Endothelial cell of umbilical vein (primary cell): ENCODE measurements around the gene AFAP1L2. TPM values are rescaled to one million over a fixed set of nuclear protein-coding genes. Genes with fewer than 3 reads are reported as not detected.

Experiments
- BruUV-seq: library from RNA; stranded (reverse); fragments of 400-500 nt; replicated peaks from 2 replicates; lab custom pipeline; 2021; lab: Mats Ljungman, UMichigan
- CTCF ChIA-PET: fragments of 300-600, 350-600 bp; sonication (Branson Sonifier 250); formaldehyde crosslinking; loops from one replicate; lab custom pipeline; 2021; ENCODE audit warnings: antibody characterized with exemption, inconsistent platforms; lab: Charles Lee
- POLR2A ChIA-PET: fragments of 300-600, 350-600 bp; sonication (Branson Sonifier 250); formaldehyde crosslinking; loops from one replicate; lab custom pipeline; 2021; ENCODE audit warnings: antibody characterized with exemption, inconsistent platforms; lab: Charles Lee
- DNase-seq: peaks from one replicate; pipeline ENCODE4 v3.0.0-alpha.2; 2011; ENCODE audit warnings: low read depth, low spot score
- FAIRE-seq: peaks from 2 replicates; lab custom pipeline; 2011; peaks lifted over from hg19 to GRCh38; lab: Jason Lieb, UNC
- H2AFZ ChIP-seq: 2 replicates; pipeline ENCODE4 v1.6.0; 2012; ENCODE audit warnings: low read depth, low read length, control low read depth, inconsistent platforms
- H3K27ac ChIP-seq: 2 replicates; pipeline ENCODE4 v1.5.1; 2011; ENCODE audit warnings: low read depth, mild to moderate bottlenecking, control low read depth, low read length, moderate library complexity; ENCODE audit not compliant: insufficient read depth
- H3K27me3 ChIP-seq, 2 experiments: 2 replicates each; pipeline versions ENCODE4 v1.6.0 to v1.6.1; 2011; ENCODE audit warnings: low read length in 2 of 2, mixed read lengths in 1 of 2; ENCODE audit not compliant: control insufficient read depth in 2 of 2, insufficient read depth in 2 of 2
- H3K36me3 ChIP-seq, 2 experiments: 2 replicates in 1 of 2; 3 replicates in 1 of 2; pipeline ENCODE4 v1.5.1; 2011; ENCODE audit warnings: low read length in 2 of 2, mild to moderate bottlenecking in 1 of 2, moderate library complexity in 1 of 2; ENCODE audit not compliant: control insufficient read depth in 2 of 2, insufficient read depth in 2 of 2; ENCODE audit errors: extremely low read depth in 1 of 2
- H3K4me1 ChIP-seq: 3 replicates; pipeline ENCODE4 v1.5.1; 2011; ENCODE audit warnings: mild to moderate bottlenecking, low read length; ENCODE audit not compliant: control insufficient read depth, insufficient read depth; ENCODE audit errors: extremely low read depth
- H3K4me2 ChIP-seq: 2 replicates; pipeline ENCODE4 v1.6.1; 2011; ENCODE audit warnings: low read length, control low read depth, mixed read lengths; ENCODE audit not compliant: insufficient read depth
- H3K4me3 ChIP-seq, 3 experiments: fragments of 200-600 bp in 1 of 3; sonication (generic), shearing (Covaris generic) in 1 of 3; replicated peaks in 1 of 3; 2 replicates each; pipeline ENCODE4 v1.5.1; 2011 to 2016; ENCODE audit warnings: control low read depth in 3 of 3, low read length in 3 of 3, mild to moderate bottlenecking in 2 of 3, inconsistent platforms in 1 of 3, low read depth in 1 of 3, moderate library complexity in 1 of 3; ENCODE audit not compliant: insufficient read depth in 1 of 3
- H3K79me2 ChIP-seq: 2 replicates; pipeline ENCODE4 v1.6.0; 2012; ENCODE audit warnings: low read length, inconsistent platforms; ENCODE audit not compliant: control insufficient read depth, insufficient read depth
- H3K9ac ChIP-seq: replicated peaks from 2 replicates; pipeline ENCODE3; 2011; ENCODE audit warnings: low read length, control low read depth; ENCODE audit not compliant: insufficient read depth; ENCODE audit errors: extremely low read depth
- H3K9me1 ChIP-seq: replicated peaks from 3 replicates; pipeline ENCODE4 v1.6.0; 2011; ENCODE audit warnings: mild to moderate bottlenecking, low read length; ENCODE audit not compliant: control insufficient read depth, insufficient read depth; ENCODE audit errors: extremely low read depth
- H3K9me3 ChIP-seq: replicated peaks from 2 replicates; pipeline ENCODE4 v1.5.1; 2012; ENCODE audit warnings: low read length, inconsistent platforms; ENCODE audit not compliant: control insufficient read depth, insufficient read depth
- H4K20me1 ChIP-seq: replicated peaks from 2 replicates; pipeline ENCODE3; 2011; ENCODE audit warnings: mild to moderate bottlenecking, low read length; ENCODE audit not compliant: control insufficient read depth, insufficient read depth; ENCODE audit errors: extremely low read depth
- CTCF ChIP-seq, 2 donors: IDR thresholded peaks; 1 replicate in 1 of 2; 2 replicates in 1 of 2; pipeline ENCODE4 v1.5.1; 2011; ENCODE audit warnings: low read length in 2 of 2, mild to moderate bottlenecking in 2 of 2, moderate library complexity in 2 of 2, control low read depth in 1 of 2, inconsistent platforms in 1 of 2, low read depth in 1 of 2; ENCODE audit not compliant: insufficient read depth in 1 of 2; ENCODE audit errors: extremely low read depth in 1 of 2
- EZH2 ChIP-seq: IDR thresholded peaks from 2 replicates; pipeline ENCODE4 v1.6.1; 2012; ENCODE audit warnings: borderline replicate concordance, low read depth, mild to moderate bottlenecking, moderate library complexity, low read length, inconsistent platforms; ENCODE audit not compliant: severe bottlenecking
- FOS ChIP-seq: IDR thresholded peaks from 2 replicates; pipeline ENCODE4 v1.6.1; 2011; ENCODE audit warnings: mild to moderate bottlenecking, low read length, moderate library complexity, borderline replicate concordance; ENCODE audit not compliant: insufficient read depth
- GATA2 ChIP-seq: IDR thresholded peaks from 2 replicates; pipeline ENCODE4 v1.7.0; 2011; ENCODE audit warnings: low read depth, mild to moderate bottlenecking, moderate library complexity, mixed read lengths, low read length; ENCODE audit not compliant: insufficient read length, insufficient read depth
- JUN ChIP-seq: IDR thresholded peaks from 2 replicates; pipeline ENCODE4 v1.6.1; 2011; ENCODE audit warnings: borderline replicate concordance, low read depth; ENCODE audit not compliant: insufficient read length, insufficient read depth
- MAX ChIP-seq: IDR thresholded peaks from 2 replicates; pipeline ENCODE4 v1.6.1; 2011; ENCODE audit not compliant: insufficient read depth, insufficient read length
- MYC ChIP-seq: IDR thresholded peaks from one replicate; pipeline ENCODE4 v1.6.1; 2011; ENCODE audit warnings: mild to moderate bottlenecking, low read depth, low read length
- POLR2A ChIP-seq: IDR thresholded peaks from 2 replicates; pipeline ENCODE4 v1.6.1; 2012; ENCODE audit warnings: low read depth, mild to moderate bottlenecking, control low read depth, low read length
- POLR2AphosphoS5 ChIP-seq: IDR thresholded peaks from 2 replicates; pipeline ENCODE4 v1.6.1; 2012; ENCODE audit warnings: low read depth, mild to moderate bottlenecking, control low read depth, low read length, moderate library complexity; ENCODE audit not compliant: insufficient read depth
- dilution Hi-C: fragments of 300-500 bp; cut with MboI; formaldehyde crosslinking; loops from one replicate; pipeline ENCODE4 v1.15.0; 2019; ENCODE audit warnings: low sequenced_read_pairs; ENCODE audit not compliant: extremely low pct_ligation_motif_present
- intact Hi-C: fragments of 100-400 bp; cut with micrococcal nuclease; formaldehyde crosslinking; loops from one replicate; pipeline ENCODE4 v1.10.0; 2022
- polyA plus RNA-seq, 4 experiments: library from polyadenylated mRNA; depleted of rRNA in 3 of 4; stranded (reverse) in 3 of 4; unstranded in 1 of 4; fragments of >200 nt; gene quantifications; 2 replicates each; pipeline versions ENCODE4 v1.2.1 to v1.2.3, GENCODE V29; 2011 to 2012; ENCODE audit warnings: missing spikeins in 1 of 4
- total RNA-seq: library from RNA; stranded (reverse); gene quantifications from 2 replicates; pipeline ENCODE4 v1.2.3, GENCODE V29; 2021

AFAP1L2 gene
- total and polyA plus RNA-seq, 2 donors (not counting 3 experiments of a cell fraction or from before 2014, with no cell fraction given): 0.90 to 4.1 TPM

- CTCF ChIA-PET: interaction anchor here (1.0 kb wide), 1 partner anchor 168 kb away, joined by 3 read pairs; no protein-coding TSS in a partner anchor
Measured at GRCh38 chr10:114291076-114291475, 113.2 kb downstream of the AFAP1L2 start.

More at GRCh38 chr10:114291076-114291475, 113.2 kb downstream of the AFAP1L2 start:
- Histone ChIP-seq H3K79me2 (no peaks in the 10 kb centered on the region), H4K20me1 (no peaks in the 10 kb centered on the region), H3K27ac (no peak overlapping the region), H3K9ac (no peak overlapping the region), H3K9me1 (no peaks in the 10 kb centered on the region), H3K36me3 (no peaks in the 10 kb centered on the region), H3K4me3 (no peak overlapping the region), H3K27me3 (peaks cover 0 to 3% of the 10 kb centered on the region in 2 experiments), H2AFZ (no peak overlapping the region), H3K4me1 (no peaks in the 10 kb centered on the region), H3K4me2 (no peak overlapping the region), H3K9me3 (no peaks in the 10 kb centered on the region)
- DNase-seq (no peak), FAIRE-seq (no peak)
- intact Hi-C loops (no loop called here), dilution Hi-C loops (no loop called here)
- BruUV-seq: no TSS peak
- TF ChIP-seq MAX: no peak
- no peak for TF ChIP-seq POLR2AphosphoS5
- no peak for TF ChIP-seq JUN
- TF ChIP-seq POLR2A: no peak
- no peak for TF ChIP-seq MYC
- TF ChIP-seq FOS: no peak
- no peak for TF ChIP-seq CTCF (IDR thresholded peaks at IDR 0.05; ENCODE audit: extremely low read depth in 1 of 2, insufficient read depth in 1 of 2, low read depth in 1 of 2, low read length in 2 of 2)
- TF ChIP-seq GATA2: no peak
- no peak for TF ChIP-seq EZH2
- POLR2A ChIA-PET: no interaction called here
